IPS-11a (cell line): Measurements from ENCODE around the gene FAM117A.

Source experiments
- H3K4me3 ChIP-seq: one replicate; pipeline ENCODE4 v1.5.1; 2013; ENCODE audit warnings: low read depth, low read length, control low read depth

FAM117A gene

DNA sequence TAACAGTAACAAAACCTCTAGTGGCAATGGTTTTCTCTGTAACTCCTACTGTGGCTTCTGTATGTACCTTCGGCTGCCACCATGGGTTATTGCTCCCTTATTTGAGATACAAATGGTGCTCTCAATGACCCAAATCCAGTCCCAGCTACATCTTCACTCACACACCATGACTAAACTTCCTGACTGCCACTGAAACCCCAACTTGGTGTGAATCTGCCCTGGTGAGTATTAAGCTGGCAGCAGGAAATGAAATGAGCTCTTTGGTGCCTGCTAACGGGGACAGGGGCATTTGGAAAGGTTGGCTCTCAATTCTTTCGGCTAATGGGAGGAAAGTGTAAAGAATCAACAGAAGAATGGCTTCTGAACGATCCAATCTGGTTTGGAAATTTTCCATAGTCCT is 48.7 kb downstream of the FAM117A start:
- H3K4me3 ChIP-seq, result no peak overlapping the region

- H3K4me3 ChIP-seq, result no peak overlapping the region
Observed at GRCh38 chr17:49708515-49709183, 55.3 kb downstream of the FAM117A start.

- peak within 1 kb of the TSS; percentile 92 for H3K4me3 ChIP-seq
Observed at GRCh38 chr17:49707608-49708514, 56.1 kb downstream of the FAM117A start, which contains the start of gene SLC35B1. SLC35B1 (minus strand) TSS chr17:49707964; CDS start chr17:49707833, 131 bp downstream.

DNA sequence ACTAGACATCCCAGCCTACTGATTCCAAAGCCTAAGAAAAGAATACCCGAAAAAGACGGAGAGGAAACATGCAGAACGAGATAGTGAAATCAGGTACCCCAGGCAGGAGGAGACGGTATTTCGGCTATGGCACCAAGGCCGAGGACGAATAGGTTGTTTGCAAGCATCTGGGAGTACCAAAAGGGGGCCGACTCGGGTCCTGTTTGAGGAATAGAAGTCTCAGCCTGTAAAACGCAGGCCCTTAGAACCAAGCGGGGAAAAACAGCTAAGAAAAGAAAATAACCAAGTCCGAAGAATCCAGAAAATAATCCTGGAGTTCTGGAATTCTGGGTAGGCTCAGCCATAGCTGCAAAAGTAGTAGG is 56.7 kb downstream of the FAM117A start:
- H3K4me3 ChIP-seq, result peak overlapping the region; percentile 92

DNA sequence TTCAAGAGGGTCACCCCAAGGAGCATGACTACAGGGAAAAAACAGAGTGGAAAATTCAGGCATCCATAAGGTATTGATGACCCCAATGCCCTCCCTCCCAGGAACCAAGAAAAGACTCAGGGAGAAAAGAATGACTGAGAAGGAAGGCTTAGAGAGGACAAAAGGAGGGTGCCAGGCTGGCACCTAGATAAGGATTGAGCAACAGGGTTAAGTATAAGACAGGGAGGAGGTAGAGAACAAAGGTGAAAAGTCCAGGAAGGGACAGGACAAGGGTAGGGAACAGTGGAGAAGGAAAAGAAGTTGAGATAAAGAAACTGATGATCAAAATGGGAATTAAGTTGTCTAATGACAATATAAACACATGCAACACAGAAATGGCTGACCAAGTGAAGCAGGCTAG is 58.7 kb downstream of the FAM117A start:
- H3K4me3 ChIP-seq, result no peak overlapping the region

DNA sequence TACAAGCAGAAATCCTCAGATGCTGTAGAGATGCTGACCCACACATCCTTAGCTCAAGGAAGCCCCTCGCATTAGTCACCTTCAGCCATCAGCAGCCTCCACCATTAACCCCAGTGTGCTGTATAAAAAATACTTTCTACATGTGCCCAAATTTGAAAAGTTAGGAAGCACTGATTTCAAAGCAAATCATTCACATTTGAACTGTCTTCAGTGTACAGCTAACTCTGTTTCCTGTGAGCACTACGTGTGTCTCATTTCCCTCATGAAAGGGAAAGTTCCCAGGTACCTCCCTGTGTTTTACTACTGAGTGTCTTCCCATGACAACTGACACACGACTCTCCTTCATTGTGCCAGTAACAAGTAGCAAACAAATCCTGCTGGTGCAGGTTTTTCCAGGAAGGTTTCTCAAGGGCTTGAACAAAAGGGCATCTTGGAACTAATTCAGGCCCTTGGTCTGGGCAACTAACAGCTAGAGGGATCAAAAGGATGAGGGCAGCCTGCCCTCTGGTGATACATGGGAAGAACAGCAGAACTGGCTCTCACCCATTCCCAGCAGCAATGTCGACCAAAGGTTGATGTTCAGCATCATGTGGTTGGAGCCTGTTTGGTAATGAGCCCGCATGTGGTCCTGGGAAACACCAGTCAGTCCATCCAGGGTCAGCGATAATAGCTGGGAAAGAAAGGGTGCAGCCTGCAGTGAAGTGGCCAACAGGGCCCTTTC is 60.2 kb downstream of the FAM117A start:
- no peak overlapping the region for H3K4me3 ChIP-seq

- no peak overlapping the region for H3K4me3 ChIP-seq
Observed at GRCh38 chr17:49700960-49701359, 63.0 kb downstream of the FAM117A start.

GRCh38 chr17:49699966-49700575 is 63.9 kb downstream of the FAM117A start:
- H3K4me3 ChIP-seq, result no peak overlapping the region

GRCh38 chr17:49698005-49698404 is 65.9 kb downstream of the FAM117A start:
- H3K4me3 ChIP-seq, result no peak overlapping the region

GRCh38 chr17:49696233-49696761 is 67.6 kb downstream of the FAM117A start:
- no peak overlapping the region for H3K4me3 ChIP-seq

GRCh38 chr17:49695698-49696232 is 68.2 kb downstream of the FAM117A start:
- H3K4me3 ChIP-seq, result no peak overlapping the region

GRCh38 chr17:49694847-49695697 is 68.9 kb downstream of the FAM117A start:
- no peak overlapping the region for H3K4me3 ChIP-seq

DNA sequence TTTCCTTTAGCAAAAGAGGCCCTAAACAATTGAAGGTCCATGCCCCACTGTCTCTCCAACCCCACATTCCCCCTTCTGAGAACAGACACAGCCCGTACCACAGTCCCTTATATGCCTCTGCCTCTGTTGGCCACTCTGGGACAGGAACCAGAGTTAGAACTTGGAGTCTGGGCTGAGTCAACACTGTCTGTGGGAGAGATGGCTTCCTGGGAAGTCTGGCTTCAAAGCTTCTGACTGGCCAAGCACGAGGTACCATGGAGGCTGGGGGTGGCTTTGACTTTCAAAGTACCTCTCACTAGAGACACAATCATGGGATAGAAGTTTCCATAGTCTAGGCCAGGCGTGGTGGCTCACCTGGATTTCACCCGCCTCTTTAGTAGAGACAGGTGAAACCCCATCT is 71.2 kb downstream of the FAM117A start:
- no peak overlapping the region for H3K4me3 ChIP-seq

GRCh38 chr17:49691677-49692191 is 72.2 kb downstream of the FAM117A start:
- no peak overlapping the region for H3K4me3 ChIP-seq

DNA sequence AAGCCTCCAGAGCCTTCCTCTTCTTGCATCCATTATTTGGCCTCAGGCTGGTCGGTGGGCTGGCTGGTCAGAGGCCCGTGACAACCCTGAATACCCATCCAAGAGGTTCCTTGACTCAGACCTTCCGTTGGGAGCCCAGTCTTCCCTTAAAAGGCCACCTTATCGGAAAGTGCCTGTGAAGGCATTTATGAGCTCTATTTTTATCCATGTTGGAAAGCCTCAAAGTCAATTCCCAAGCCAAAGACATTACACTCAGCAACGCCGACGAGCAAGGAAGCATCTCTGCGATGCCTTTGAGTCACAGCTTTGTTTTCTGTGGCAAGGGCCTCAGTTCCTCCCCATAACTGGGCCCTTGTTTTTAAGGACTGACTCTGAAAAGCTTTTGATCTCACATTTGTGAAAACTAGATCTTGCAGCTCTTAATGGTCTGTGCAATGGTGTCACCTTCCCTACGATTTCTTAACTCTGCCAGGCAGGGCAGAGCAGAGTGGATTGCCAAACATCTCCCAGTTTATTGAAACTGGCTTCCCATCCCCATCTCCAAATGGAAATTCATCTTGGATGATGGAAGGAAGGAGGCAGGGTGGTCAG is 72.8 kb downstream of the FAM117A start:
- no peak overlapping the region for H3K4me3 ChIP-seq

DNA sequence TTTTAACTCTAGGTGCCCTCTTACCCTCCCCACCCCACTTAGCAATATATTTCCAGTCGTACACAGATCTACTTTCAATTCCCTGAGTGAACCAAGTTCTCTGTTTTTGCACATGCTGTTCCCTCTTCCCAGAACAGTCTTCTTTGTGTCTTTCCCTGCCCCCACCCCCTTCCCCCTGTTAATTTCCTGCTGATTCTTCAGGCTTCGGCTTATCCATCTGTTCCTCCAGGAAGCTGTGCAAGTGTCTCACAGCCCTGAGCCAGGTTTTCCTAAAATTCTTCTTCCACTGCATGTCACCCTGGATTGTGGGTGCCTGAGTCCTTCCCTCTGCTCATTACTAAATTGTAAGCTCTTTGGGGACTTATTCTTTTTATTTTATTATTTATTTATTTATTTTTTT is 73.7 kb downstream of the FAM117A start:
- H3K4me3 ChIP-seq, result no peak overlapping the region

DNA sequence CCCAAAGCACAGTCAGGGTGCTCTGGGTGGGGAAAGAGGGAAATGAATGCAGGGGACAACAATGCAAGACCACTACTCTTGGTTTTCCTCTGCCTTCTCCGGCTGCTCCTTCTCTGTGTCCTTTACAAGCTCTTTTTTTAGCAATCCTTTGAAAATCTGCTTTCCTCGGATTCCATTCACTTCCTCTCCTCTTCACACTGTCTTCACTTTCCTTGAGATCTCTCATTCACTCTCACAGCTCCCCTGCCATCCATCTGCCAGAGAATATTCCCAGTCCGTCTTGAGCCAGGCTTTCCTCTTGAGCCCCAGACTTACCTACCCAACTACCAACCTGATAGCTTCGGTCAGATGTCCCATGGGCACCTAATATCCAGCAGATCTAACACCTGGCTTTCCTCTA is 75.1 kb downstream of the FAM117A start:
- H3K4me3 ChIP-seq, result no peak overlapping the region

GRCh38 chr17:49687878-49688491 is 75.9 kb downstream of the FAM117A start:
- no peak overlapping the region for H3K4me3 ChIP-seq
